HepG2 (cell line): Measurements from ENCODE around the gene SH3BGR.

Source experiments
- CCAR2 ChIP-seq: fragments of 200-400 bp; formaldehyde crosslinking; optimal IDR thresholded peaks from 2 replicates; pipeline ENCODE3; 2018; ENCODE audit warnings: low read depth, mild to moderate bottlenecking, low read length, moderate library complexity
- CENPT ChIP-seq: sonication (generic); formaldehyde crosslinking; IDR thresholded peaks from 2 replicates; pipeline ENCODE4 v1.8.0; 2022; ENCODE audit warnings: low read depth, mild to moderate bottlenecking, moderate library complexity, missing genetic modification reagents
- EZH2 ChIP-seq: conservative IDR thresholded peaks from 2 replicates; pipeline ENCODE4 v1.6.1; 2012; ENCODE audit warnings: mild to moderate bottlenecking, low read depth, low read length, moderate library complexity
- FOSL1 ChIP-seq: sonication (generic); formaldehyde crosslinking; IDR thresholded peaks from 2 replicates; pipeline ENCODE4 v1.9.0; 2021; ENCODE audit warnings: missing genetic modification reagents, borderline replicate concordance
- NFE2L2 ChIP-seq: fragments of 150-350 bp; IDR thresholded peaks from 2 replicates; pipeline ENCODE4 v1.6.1; 2014; ENCODE audit warnings: low read length
- SALL1 ChIP-seq: sonication (generic); formaldehyde crosslinking; IDR thresholded peaks from 2 replicates; pipeline ENCODE4 v1.8.0; 2022; ENCODE audit warnings: mild to moderate bottlenecking, missing genetic modification reagents
- TF ChIP-seq, protein P1 (sequence below), 2 experiments: fragments of 450-650 bp in 1 of 2; sonication (generic) in 1 of 2; formaldehyde crosslinking in 1 of 2; IDR thresholded peaks; 2 replicates each; pipeline versions ENCODE4 v1.6.1 to v1.8.0; 2016 to 2022; ENCODE audit warnings: antibody characterized with exemption in 1 of 2, mild to moderate bottlenecking in 1 of 2, missing genetic modification reagents in 1 of 2
- TF ChIP-seq, protein P2 (sequence below): sonication (generic); formaldehyde crosslinking; IDR thresholded peaks from 2 replicates; pipeline ENCODE4 v1.4.0; 2020; ENCODE audit warnings: missing genetic modification reagents

GRCh38 chr21:39444421-39445180 is 7.2 kb upstream of the SH3BGR start:
- no peak for TF ChIP-seq CCAR2
- no peak for TF ChIP-seq SALL1 (CRISPR knock-in tag)
- TF ChIP-seq, protein P1, sequence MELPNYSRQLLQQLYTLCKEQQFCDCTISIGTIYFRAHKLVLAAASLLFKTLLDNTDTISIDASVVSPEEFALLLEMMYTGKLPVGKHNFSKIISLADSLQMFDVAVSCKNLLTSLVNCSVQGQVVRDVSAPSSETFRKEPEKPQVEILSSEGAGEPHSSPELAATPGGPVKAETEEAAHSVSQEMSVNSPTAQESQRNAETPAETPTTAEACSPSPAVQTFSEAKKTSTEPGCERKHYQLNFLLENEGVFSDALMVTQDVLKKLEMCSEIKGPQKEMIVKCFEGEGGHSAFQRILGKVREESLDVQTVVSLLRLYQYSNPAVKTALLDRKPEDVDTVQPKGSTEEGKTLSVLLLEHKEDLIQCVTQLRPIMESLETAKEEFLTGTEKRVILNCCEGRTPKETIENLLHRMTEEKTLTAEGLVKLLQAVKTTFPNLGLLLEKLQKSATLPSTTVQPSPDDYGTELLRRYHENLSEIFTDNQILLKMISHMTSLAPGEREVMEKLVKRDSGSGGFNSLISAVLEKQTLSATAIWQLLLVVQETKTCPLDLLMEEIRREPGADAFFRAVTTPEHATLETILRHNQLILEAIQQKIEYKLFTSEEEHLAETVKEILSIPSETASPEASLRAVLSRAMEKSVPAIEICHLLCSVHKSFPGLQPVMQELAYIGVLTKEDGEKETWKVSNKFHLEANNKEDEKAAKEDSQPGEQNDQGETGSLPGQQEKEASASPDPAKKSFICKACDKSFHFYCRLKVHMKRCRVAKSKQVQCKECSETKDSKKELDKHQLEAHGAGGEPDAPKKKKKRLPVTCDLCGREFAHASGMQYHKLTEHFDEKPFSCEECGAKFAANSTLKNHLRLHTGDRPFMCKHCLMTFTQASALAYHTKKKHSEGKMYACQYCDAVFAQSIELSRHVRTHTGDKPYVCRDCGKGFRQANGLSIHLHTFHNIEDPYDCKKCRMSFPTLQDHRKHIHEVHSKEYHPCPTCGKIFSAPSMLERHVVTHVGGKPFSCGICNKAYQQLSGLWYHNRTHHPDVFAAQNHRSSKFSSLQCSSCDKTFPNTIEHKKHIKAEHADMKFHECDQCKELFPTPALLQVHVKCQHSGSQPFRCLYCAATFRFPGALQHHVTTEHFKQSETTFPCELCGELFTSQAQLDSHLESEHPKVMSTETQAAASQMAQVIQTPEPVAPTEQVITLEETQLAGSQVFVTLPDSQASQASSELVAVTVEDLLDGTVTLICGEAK (IDR thresholded peaks at IDR 0.05), result no peak
- TF ChIP-seq, protein P1 (CRISPR knock-in tag; IDR thresholded peaks at IDR 0.05), result no peak
- TF ChIP-seq, protein P2, sequence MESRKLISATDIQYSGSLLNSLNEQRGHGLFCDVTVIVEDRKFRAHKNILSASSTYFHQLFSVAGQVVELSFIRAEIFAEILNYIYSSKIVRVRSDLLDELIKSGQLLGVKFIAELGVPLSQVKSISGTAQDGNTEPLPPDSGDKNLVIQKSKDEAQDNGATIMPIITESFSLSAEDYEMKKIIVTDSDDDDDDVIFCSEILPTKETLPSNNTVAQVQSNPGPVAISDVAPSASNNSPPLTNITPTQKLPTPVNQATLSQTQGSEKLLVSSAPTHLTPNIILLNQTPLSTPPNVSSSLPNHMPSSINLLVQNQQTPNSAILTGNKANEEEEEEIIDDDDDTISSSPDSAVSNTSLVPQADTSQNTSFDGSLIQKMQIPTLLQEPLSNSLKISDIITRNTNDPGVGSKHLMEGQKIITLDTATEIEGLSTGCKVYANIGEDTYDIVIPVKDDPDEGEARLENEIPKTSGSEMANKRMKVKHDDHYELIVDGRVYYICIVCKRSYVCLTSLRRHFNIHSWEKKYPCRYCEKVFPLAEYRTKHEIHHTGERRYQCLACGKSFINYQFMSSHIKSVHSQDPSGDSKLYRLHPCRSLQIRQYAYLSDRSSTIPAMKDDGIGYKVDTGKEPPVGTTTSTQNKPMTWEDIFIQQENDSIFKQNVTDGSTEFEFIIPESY (CRISPR knock-in tag), result no peak
- no peak for TF ChIP-seq EZH2
- no peak for TF ChIP-seq NFE2L2
- no peak for TF ChIP-seq FOSL1
- no peak for TF ChIP-seq CENPT (CRISPR knock-in tag)
